Sigmoid colon (tissue), 4 donors: ENCODE measurements around the gene COA6.

Experiments used
- CTCF ChIP-seq, 4 experiments: fragments of 450-650 bp in 3 of 4; fragments of 200-600 bp in 1 of 4; IDR thresholded peaks; one replicate each; pipeline ENCODE4 v1.5.1; 2016 to 2019; ENCODE audit warnings: antibody characterized with exemption in 4 of 4, mild to moderate bottlenecking in 3 of 4, moderate library complexity in 2 of 4
- EP300 ChIP-seq, 4 donors: sonication (generic); formaldehyde crosslinking; IDR thresholded peaks; one replicate each; pipeline ENCODE4 v1.6.1; 2017; ENCODE audit warnings: antibody characterized with exemption in 4 of 4
- POLR2AphosphoS5 ChIP-seq, 4 donors: sonication (generic); formaldehyde crosslinking; IDR thresholded peaks; one replicate each; pipeline ENCODE4 v1.6.1; 2017; ENCODE audit warnings: antibody characterized with exemption in 4 of 4

DNA sequence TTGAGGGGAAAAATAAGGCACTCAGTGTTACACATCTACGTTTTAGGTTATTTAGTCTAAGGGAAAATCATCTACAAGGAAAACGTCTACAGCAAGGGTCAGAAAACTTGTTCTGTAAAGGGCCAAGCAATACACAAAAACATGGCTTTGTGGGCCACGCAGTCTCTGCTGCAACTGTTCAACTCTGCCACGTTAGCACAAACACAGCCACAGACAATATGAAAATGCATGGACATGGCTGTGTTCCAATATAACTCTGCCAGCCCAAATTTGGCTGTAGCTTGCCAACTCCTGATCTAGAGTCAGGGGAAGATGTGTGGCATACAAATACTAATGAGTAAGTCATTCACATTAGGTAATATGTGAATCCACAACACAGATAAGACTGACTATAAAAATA is 40.7 kb downstream of the COA6 start:
- TF ChIP-seq CTCF (IDR thresholded peaks at IDR 0.05), result no peak
- no peak for TF ChIP-seq EP300 (IDR thresholded peaks at IDR 0.05)
- no peak for TF ChIP-seq POLR2AphosphoS5 (IDR thresholded peaks at IDR 0.05)
